ENCODE measurements around the gene PNPO. TPM values are rescaled to one million over a fixed set of nuclear protein-coding genes. Genes with fewer than 3 reads are reported as not detected.
A peak's percentile ranks its signal among the peaks of the same experiment; 100 is the strongest.

PNPO gene
- 25.1 and 26.5 TPM in 2 replicates for total RNA-seq

DNA sequence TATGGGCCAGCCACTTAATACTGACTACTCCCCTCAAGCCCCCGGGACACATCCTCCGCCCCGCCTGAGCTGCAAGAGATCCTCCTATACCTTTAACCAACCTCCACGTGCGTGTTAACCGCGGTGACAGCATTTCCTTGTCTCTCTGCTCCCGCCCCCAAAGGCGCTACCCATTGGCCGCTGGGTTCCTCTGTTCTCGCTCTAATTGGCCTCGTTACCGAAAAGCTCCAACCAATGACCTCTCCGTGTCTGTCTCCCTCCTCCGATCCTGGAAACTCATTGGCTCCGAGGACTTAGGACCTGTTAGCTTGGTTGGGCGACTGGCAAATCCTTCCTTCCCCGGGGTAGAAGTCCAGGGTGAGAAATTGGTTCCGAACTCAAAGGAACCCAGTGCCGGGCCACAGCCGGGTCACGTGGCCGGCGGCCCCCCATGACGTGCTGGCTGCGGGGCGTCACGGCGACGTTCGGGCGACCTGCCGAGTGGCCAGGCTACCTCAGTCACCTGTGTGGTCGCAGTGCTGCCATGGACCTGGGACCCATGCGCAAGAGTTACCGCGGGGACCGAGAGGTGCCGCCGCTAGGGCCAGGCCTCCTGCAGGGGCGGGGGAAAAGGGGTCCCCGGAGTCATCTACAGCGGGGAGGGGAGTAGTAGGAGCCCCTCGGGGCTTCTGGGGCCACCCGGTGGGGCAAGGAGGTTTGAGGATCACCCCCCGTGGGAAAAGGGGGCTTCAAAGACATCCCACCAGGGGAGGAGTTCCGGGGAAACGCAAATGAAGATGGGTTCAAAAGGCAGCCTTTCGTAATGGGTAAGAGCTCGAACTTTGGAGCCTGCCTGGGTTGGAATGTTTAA is at the start of gene PNPO:
Gene PNPO (plus strand): TSS at position 326 of the 850 bp plus-strand sequence. CDS start 105 bp downstream, at position 431.
- CTCF ChIA-PET = interaction anchor here (1.0 to 4.9 kb wide), 3 partner anchors 9 to 37 kb away, joined by 3 to 26 read pairs (median 10); partner anchors contain the start of gene CDK5RAP3
- ATAC-seq (ENCODE audit: low read depth) (peak; percentile 99), DNase-seq (peak; percentile 74)
- H3K4me3 Mint-ChIP-seq = peak within 1 kb of the TSS; percentile 91
- H3K4me1 Mint-ChIP-seq = peaks cover 41% of the 10 kb centered on the region
- TF ChIP-seq, protein P1, sequence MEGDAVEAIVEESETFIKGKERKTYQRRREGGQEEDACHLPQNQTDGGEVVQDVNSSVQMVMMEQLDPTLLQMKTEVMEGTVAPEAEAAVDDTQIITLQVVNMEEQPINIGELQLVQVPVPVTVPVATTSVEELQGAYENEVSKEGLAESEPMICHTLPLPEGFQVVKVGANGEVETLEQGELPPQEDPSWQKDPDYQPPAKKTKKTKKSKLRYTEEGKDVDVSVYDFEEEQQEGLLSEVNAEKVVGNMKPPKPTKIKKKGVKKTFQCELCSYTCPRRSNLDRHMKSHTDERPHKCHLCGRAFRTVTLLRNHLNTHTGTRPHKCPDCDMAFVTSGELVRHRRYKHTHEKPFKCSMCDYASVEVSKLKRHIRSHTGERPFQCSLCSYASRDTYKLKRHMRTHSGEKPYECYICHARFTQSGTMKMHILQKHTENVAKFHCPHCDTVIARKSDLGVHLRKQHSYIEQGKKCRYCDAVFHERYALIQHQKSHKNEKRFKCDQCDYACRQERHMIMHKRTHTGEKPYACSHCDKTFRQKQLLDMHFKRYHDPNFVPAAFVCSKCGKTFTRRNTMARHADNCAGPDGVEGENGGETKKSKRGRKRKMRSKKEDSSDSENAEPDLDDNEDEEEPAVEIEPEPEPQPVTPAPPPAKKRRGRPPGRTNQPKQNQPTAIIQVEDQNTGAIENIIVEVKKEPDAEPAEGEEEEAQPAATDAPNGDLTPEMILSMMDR (IDR thresholded peaks at IDR 0.05) = no peak
- H3K27ac Mint-ChIP-seq = peak within 1 kb of the TSS; percentile 91
- peaks cover 23% of the 10 kb centered on the region for H3K36me3 Mint-ChIP-seq (ENCODE audit: low read depth)
- H3K9me3 Mint-ChIP-seq = peaks cover 2% of the 10 kb centered on the region
- intact Hi-C loops (cut with micrococcal nuclease) = loop anchor here (1.0 to 2.0 kb wide), 4 partner anchors 29 to 107 kb away; partner anchors contain the start of genes NFE2L1, SCRN2 and SP2
- H3K27me3 Mint-ChIP-seq = no peaks in the 10 kb centered on the region
- POLR2A ChIA-PET = interaction anchor here (0.6 to 2.8 kb wide), 14 partner anchors 8 to 1011 kb away, joined by 3 to 32 read pairs (median 4); partner anchors contain the start of genes CDK5RAP3, LRRC46, MRPL10 and SCRN2

DNA sequence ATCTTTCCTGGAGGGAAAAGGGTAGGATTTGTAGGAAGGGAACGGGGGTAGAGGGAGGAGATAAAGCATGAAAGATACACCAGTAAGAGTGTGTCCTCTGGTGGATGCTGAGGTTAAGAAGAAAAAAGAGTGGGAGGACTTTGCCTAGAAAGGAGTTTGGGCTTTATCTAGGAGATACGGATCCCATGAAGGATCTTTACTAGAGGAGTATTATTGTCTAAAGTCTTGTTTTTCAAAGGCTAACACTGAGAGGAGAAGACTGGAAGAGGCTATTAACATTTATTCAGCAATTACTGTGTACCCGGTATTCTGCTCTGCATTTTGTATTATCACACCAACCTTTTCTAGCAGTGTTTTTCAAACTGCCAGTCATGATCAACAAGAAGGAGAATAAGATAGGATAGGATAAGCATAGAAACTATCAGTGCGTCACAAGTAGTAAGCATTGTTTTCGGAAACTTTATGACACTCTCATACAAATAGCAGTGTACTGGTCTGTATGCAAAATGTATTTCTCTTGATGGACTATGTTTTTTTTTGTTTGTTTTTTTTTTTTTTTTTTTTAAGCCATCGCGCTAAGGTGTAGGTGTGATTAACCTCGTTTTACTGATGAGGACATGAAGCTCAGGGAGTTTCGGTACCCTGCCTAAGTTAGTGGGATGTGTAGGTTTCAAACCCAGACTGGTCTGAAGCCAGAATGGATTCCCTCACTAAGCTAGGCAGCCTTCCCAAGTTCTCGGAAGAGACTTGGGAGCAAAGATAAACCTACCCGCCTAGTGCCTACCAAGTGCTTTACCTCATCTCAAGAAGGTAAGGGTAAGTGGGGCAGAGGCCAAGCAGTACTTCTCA is 46.6 kb upstream of the PNPO start:
- H3K27ac Mint-ChIP-seq = peak overlapping the region; percentile 99
- ATAC-seq (ENCODE audit: low read depth) (no peak), DNase-seq (no peak)
- peaks cover 22% of the 10 kb centered on the region for H3K36me3 Mint-ChIP-seq (ENCODE audit: low read depth)
- H3K4me1 Mint-ChIP-seq = peaks cover 49% of the 10 kb centered on the region
- CTCF ChIA-PET = interaction anchor here (0.6 to 10.7 kb wide), 3 partner anchors 52 to 965 kb away, joined by 3 to 207 read pairs (median 6); partner anchors contain the start of genes CDK5RAP3 and SCRN2
- peak overlapping the region; percentile 98 for H3K4me3 Mint-ChIP-seq
- intact Hi-C loops (cut with micrococcal nuclease) = loop anchor here (1.0 to 10.0 kb wide), 8 partner anchors 53 to 640 kb away; partner anchors contain the start of genes ITGB3, LRRC46, MRPL10 and NFE2L1
- H3K9me3 Mint-ChIP-seq = no peaks in the 10 kb centered on the region
- TF ChIP-seq, protein P1 (IDR thresholded peaks at IDR 0.05) = no peak
- POLR2A ChIA-PET = interaction anchor here (0.6 to 2.9 kb wide), 30 partner anchors 11 to 1783 kb away, joined by 3 to 51 read pairs (median 8); partner anchors contain the start of genes CDK5RAP3, EFCAB13, KPNB1 and LRRC46
- H3K27me3 Mint-ChIP-seq = no peaks in the 10 kb centered on the region

DNA sequence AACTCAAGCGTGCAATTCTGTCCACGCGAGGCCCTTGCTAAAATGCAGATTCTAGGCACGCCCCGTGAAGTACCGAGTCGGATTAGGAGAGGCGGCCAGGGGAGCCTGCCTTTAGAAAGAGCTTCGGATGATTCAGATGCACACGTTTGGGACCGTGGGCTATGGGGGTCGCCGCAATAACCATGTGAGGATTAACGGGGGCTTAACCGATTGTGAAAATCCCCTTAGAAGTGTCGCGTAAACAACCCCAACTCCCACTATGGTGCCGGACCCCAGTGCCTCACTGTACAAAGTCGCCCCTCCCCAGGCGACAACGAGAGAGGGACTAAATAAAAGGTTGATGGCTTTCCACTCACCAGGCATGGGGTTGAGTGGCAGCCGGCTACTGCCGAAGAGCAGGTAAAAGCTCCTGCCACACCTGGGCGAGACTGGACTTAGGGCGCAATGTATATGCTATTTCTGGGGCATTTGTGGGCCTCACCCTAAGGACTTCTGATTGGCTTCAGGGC is 46.0 kb upstream of the PNPO start:
- DNase-seq = no peak
- no peak for ATAC-seq (ENCODE audit: low read depth)
- Mint-ChIP-seq H3K4me1 (peaks cover 44% of the 10 kb centered on the region), H3K9me3 (no peaks in the 10 kb centered on the region), H3K27me3 (no peaks in the 10 kb centered on the region), H3K4me3 (peak overlapping the region; percentile 98), H3K27ac (peak overlapping the region; percentile 99), H3K36me3 (ENCODE audit: low read depth) (peaks cover 27% of the 10 kb centered on the region)
- ChIA-PET POLR2A (interaction anchor here (0.6 to 2.9 kb wide), 38 partner anchors 9 to 1782 kb away, joined by 3 to 51 read pairs (median 5); partner anchors contain the start of genes CDK5RAP3, EFCAB13, KPNB1 and LRRC46), CTCF (interaction anchor here (0.6 to 10.7 kb wide), 3 partner anchors 53 to 965 kb away, joined by 3 to 207 read pairs (median 6); partner anchors contain the start of genes CDK5RAP3 and SCRN2)
- intact Hi-C loops (cut with micrococcal nuclease) = loop anchor here (1.0 to 10.0 kb wide), 8 partner anchors 54 to 641 kb away; partner anchors contain the start of genes ITGB3, LRRC46, MRPL10 and NFE2L1
- TF ChIP-seq, protein P1 (IDR thresholded peaks at IDR 0.05) = no peak

DNA sequence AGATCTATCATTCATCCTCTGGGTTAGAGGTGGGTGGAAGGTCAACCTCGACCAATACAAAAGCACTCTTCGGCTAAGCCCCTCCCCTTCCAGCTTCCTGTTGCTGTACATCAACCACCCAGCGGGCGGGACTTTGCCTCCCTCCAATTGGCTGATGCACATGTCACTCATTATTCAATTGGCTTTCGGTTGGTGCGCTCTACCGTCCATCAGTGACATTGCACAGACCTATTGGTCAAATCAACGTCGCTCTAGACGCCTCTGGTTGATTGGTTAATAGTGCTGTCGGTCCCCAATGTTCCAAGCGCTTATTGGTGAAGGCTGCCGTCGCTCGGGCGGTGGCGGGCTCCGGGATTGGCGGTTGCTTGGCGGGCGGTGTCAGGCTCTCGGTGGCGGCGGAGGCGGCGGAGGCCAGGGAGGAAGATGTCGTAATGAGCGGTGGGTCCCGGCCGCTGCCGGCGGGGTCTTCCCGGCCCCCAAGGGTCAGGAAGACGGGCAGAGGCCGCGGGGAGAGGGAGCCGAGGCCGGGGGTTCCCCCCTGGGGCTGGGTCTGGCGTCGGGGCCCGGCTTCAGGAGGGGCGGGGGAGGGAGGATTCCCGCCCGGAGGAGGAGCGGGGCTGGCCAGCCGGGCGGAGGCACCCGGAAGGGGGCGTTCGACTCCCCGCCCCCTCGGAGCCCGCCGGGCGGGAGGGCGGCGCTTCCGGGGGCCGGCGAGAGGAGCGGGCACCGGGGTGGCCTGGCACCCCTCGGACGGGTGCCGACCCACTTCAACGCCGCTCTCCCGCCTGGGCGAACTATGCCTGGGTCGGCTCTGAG is 45.3 kb upstream of the PNPO start, which contains the start of gene SP2:
Gene SP2 (plus strand): TSS at position 381 of the 816 bp plus-strand sequence. CDS start 51 bp downstream, at position 432.
- H3K36me3 Mint-ChIP-seq (ENCODE audit: low read depth) = peaks cover 31% of the 10 kb centered on the region
- CTCF ChIA-PET = interaction anchor here (1.5 to 10.7 kb wide), 2 partner anchors 54 to 75 kb away, joined by 6 to 207 read pairs; partner anchors contain the start of genes CDK5RAP3 and SCRN2
- no peaks in the 10 kb centered on the region for H3K27me3 Mint-ChIP-seq
- intact Hi-C loops (cut with micrococcal nuclease) = loop anchor here (1.0 to 10.0 kb wide), 9 partner anchors 45 to 641 kb away; partner anchors contain the start of genes ITGB3, LRRC46, MRPL10 and NFE2L1
- H3K27ac Mint-ChIP-seq = peak within 1 kb of the TSS; percentile 99
- ATAC-seq (ENCODE audit: low read depth) (peak; percentile 88), DNase-seq (peak; percentile 97)
- TF ChIP-seq, protein P1 (IDR thresholded peaks at IDR 0.05) = no peak
- H3K9me3 Mint-ChIP-seq = no peaks in the 10 kb centered on the region
- H3K4me1 Mint-ChIP-seq = peaks cover 44% of the 10 kb centered on the region
- peak within 1 kb of the TSS; percentile 98 for H3K4me3 Mint-ChIP-seq
- POLR2A ChIA-PET = interaction anchor here (0.6 to 2.9 kb wide), 37 partner anchors 9 to 1781 kb away, joined by 3 to 51 read pairs (median 5); partner anchors contain the start of genes CDK5RAP3, EFCAB13, KPNB1 and LRRC46
